ENCODE results near the gene CYB561A3.
A peak's percentile ranks its signal among the peaks of the same experiment; 100 is the strongest.
"Not testable (repeated sequence)": the region's sequence is repeated elsewhere in the genome, so short reads cannot be mapped to it uniquely, and the experiment has no call there.

The CYB561A3 gene, protein sequence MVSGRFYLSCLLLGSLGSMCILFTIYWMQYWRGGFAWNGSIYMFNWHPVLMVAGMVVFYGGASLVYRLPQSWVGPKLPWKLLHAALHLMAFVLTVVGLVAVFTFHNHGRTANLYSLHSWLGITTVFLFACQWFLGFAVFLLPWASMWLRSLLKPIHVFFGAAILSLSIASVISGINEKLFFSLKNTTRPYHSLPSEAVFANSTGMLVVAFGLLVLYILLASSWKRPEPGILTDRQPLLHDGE

DNA sequence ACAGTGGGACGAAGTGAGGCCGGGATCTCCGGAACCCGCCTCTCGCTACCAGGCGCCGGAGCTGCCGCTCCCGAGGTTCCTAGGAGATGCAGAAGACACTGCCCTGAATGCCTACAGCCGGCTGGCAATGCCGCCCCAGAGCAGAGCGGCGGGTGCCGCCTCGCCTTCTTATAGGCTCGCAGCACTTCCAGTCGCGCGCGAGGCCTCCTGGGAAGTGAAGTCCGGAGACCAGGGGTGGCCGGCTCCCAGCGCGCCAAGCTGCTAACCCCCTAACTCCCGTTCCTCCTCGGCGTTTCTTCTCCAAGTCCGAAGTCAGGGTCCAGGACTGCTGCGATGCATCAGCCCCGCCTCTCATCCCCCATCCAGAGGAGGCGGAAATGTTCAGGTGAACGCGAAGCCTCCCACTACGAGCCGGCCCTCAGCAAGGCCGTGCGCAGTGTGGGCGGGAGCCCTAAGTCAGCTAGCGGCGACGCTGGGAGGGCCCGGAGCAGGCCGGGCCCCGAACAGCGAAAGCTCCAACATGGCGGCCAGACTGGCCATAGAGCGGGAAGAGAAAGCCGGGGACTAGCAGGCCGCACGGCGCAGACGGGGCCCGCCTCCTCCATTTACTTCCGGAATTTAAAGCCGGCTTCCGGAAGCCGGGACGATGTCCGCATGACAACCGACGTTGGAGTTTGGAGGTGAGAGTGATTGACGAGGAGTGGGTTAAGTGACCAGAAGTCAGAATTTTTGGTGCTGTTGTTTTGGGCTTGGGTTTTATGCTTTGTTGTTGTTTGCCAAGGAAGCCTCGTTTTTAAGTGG lies at the start of gene CYB561A3, which contains the start of gene TMEM138:
Gene CYB561A3 (minus strand): TSS at position 142 of the 801 bp plus-strand sequence. CDS start 5,169 bp downstream, outside the sequence.
Gene TMEM138 (plus strand): TSS at position 634 of the 801 bp plus-strand sequence. CDS start 2,017 bp downstream, outside the sequence.
- DNase-seq, result peak; percentile 87

DNA sequence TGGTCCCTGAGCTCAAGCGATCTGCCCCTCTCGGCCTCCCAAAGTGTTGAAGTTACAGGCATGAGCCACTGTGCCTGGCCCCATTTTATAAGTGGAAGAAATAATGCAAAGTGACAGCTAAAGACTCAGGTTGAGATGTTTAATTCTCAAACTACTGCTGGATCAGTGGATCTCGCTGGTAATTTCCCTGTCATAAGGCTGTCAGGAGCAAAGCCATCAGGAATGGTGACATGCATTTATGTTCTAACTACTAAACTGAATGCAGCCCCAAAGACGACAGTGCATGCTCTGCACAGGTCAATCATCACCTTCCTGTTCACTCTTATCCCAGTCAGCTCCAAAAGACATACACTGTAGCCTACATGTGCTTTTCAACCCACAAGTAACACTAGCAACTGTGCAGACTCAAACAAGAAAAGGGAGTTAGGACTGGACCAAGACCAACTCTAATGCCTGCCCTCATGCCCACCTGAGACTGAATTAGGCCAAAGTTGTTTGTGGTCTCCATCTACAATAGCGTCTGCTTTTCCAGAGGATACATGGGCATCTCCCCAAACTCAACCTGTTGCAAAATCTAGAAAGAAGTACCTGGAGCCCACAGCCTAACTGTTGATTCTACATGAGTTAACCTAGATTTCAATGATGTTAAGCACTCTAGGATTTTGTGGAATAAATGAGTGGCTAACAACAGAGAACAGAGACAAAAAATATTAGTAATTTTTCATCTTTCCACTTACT lies 45.5 kb upstream of the CYB561A3 start:
- no peak for DNase-seq

DNA sequence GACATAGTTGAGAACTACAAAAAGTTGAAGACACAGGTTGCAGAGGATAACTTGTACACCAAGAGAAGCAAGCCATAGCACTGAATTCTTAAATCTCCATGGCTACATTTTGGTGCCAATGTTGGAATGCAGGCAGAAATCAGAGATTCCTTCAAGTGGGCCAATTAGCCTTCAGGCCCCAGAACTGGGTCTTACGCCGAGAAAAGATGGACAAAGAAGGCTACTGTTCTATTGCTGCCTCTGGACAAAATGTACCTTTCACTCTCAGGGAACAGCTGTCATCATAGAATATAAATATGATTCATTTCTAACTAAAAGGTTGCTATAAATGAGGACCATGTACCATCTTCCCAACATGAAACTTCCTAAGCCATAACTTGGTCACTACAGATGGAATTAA lies 44.4 kb upstream of the CYB561A3 start:
- DNase-seq, result no peak

DNA sequence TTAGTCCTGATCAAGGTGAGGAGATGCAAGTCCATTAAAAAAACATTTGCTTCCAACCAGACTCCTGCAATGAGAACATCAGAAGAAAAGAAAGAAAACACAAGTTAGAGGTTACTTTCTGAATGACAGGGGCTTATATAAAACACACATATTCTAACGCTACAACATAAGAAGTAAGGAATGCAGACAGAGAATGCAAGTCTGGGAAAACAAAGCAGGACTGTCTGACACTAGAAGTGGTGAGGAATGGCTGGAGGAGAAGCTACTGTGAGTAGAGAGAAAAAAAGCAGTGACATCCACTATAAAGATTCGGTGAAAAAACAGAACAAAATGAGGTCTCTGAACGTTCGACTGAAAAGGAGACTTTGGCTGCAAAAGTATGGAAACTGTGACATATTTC lies 43.0 kb upstream of the CYB561A3 start:
- no peak for DNase-seq

DNA sequence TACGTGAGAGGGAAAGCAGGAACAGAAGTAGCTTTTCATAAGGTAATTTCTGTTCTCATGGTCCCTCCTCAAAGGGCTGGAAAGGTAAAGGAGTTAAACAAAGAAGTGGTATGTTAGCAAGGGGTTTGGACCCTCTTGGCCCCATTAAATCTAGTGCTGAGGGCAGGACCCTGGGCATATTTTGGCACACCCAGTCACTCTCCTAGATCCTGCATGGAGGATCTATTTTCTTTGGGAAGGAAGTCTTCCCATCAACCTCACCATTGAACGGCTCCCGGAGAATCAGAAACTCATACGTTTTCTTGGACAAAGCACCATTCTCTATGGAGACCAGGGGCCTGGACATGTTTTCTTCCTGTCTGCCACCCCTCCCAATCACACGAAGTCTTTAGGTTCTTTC lies 42.4 kb upstream of the CYB561A3 start:
- no peak for DNase-seq

DNA sequence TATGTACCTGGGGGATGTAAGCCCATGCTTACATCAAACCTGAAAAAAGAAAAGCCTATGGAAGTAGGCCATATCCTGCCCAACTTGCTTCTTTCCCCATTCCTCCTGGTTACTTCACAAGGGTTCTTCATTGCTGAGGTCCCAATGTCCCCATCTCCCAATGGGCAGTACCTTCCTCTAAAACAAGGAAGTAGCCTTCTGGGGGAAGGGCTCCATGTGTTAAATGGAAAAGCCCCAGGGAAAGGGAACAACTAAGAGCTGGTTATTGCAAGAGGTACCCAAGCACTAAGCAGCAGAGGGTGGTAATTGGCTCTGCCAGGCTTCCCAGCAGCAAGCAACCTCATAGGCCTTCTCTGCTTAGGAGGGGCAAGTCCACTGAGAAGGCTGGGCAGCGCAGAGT lies 42.0 kb upstream of the CYB561A3 start:
- no peak for DNase-seq

DNA sequence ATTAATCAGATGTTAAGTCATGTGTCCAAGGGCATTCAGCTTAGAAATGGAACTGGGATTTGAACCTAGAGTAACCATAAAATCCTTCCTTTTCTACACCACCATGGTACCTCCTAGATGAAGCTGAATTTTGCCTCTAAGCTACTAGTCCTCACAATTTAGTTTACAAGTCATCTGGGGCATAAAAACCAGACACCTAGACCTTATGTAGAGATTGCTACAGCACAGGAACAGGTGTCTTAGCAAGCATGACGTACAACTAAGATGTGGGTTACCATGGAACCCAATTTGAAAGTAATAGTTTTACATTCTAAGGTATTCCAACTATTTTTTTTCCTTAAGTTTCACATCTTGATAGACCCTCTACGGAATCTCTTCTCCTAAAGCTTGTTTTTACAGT lies 39.9 kb upstream of the CYB561A3 start:
- DNase-seq, result no peak

DNA sequence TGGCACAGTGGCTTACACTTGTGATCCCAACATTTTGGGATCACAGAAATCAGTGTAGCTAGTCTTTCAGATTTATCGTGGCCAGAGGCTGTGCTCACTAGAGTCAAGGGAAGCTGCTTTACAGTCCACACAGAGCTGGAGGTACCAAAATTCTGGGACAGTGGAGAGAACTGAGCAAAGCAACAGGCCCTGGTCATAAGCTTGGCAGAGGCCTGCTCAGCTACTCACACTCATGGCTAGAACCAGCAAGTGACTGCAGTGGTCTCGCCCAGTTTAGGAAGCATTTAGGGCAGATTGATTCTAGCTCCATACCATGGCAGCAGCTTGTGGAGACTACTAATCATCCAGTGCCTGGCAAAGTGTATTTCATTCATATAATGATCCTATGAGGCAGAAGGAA lies 39.5 kb upstream of the CYB561A3 start:
- DNase-seq, result no peak

DNA sequence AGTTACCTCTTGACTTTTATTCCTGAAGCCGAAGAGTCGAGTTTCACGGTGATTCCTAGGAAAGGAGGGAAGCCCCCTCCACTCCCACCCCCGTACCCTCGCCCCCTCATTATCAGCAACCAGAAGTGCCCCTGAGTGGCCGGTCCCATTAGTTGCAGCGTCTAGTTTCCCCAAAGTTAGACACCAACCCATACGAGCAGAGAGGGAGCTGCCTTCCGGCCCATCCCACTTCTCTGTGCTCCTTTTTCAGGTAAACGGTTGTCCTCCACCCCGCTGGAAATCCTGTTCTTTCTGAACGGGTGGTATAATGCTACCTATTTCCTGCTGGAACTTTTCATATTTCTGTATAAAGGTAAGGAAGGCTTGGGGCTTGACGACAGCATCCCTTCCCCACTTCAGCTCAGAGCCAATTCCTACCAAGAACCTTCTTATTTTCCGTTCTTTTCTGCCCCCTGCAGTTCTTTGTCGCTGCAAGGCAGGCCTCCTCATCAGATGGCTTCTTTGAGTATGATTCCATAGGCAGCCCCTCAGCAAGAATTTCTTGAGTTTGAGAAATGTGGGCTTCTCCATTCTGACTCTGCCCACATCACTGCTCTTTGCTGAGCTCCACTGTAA lies 31.4 kb upstream of the CYB561A3 start:
- no peak for DNase-seq

DNA sequence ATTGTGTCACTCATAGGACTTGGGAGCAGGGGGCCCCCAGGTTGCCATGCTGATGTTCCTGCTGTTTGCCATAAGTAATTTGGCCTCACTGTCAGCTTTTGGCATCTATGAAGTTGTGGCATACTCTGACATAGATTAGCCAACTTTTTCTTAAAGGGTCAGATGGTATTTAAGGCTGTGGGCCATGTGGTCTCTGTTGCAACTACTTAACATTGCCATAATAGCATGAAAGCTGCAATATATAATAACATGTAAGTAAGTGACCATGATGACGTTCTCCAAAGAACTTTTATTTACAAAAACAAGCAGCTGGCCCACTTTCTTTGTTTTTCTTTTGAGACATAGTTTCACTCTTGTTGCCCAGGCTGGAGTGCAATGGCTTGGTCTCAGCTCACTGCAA lies 28.5 kb upstream of the CYB561A3 start:
- DNase-seq, result no peak

DNA sequence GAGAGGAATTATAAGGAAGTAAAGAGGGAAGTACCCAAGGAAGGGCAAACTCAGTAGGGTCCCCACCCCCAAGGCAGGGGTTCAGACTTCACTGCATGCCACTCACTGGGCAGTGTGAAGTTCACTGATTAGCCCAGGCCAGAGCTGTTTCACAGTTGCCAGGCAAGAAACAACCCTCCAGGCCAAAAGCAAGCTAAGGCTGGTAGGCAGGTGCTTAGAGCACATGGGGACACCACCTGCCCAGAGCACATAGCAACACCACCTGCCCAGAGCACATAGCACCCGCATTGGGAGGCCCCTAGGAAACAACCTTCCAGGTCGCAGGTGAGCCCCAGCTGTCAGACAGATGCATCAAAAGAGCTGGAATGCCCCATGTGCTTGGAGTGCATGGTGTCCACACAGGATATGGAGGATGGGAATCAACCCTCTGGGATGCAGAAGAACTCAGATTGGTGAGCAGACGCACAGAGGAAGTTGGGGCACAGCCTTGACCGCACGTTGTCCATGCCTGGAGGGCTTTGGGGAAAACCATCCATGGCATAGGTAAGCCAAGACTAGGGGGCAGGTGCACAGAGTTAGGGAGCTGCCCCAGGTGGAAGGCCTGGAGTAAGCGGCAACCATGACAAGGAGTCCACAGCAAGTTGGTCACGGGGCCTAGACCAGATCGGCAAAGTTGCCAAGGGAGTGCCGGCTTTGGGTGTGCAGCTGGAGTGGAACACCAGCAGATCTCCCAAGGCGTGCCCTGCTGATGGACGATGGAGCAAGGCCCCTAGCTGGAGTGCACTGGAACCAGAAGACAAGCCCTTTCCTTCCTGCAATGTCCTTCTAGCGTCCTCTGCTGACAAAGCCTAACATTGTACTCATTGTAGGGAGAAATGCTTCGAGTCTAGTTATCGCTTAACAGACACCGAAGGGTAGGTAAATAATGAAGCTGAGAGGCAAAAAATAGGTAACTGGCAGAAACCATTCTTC lies 22.9 kb upstream of the CYB561A3 start:
- DNase-seq, result no peak

DNA sequence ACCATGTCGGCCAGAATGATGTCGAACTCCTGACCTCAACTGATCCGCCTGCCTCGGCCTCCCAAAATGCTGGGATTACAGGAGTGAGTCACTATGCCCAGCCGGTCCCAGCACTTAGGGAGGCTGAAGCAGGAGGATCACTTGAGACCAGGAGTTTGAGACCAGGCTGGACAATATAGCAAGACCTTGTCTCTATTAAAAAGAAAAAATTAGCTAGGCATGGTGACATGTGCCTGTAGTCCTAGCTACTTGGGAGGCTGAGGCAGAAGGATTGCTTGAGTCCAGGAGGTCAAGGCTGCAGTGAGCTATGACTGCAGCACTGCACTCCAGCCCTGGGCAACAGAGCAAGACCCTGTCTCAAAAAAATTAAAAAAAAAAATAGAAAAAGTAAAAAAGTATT lies 22.2 kb upstream of the CYB561A3 start:
- not testable (repeated sequence) for DNase-seq

DNA sequence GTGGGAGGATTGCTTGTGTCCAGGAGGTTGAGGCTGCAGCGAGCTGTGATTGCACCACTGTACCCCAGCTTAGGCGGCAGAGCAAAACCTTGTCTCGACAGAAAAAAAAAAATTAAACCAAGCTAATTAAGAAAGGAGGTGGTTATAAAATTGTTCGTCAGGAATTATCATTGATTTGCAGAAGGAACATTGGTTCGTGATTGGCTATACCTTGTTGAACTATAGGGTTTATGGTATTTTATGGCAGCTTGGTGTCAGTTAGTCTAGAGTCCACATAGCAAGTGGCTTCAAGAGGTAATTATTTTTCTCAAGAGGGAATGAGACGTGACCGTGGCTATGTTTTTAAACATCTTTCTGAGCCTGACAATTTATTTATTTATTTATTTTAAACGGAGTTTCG lies 19.2 kb upstream of the CYB561A3 start:
- no peak for DNase-seq

DNA sequence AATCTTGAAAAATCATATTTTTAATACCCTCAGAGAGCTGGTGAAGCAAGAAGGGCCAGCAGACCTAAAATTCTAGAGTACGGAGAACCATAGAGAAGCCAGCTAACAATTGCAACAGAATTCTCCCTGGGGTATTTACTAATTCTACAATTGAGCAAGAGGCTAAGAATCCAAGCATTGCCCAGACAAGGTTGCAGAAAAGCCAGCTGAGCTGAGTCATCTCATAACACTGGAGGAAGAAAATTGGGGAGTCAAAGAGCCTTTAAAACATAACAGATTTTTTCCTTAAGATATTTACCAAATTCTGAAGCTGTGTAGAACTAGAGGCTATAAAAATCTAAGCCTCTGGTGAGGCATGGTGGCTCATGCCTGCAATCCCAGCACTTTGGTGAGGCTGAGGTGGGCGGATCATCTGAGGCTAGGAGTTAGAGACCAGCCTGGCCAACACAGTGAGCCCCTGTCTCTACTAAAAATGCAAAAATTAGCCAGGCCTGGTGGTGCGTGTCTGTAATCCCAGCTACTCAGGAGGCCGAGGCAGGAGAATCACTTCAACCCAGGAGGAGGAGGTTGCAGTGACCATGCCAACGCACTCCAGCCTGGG lies 17.1 kb upstream of the CYB561A3 start:
- no peak for DNase-seq

DNA sequence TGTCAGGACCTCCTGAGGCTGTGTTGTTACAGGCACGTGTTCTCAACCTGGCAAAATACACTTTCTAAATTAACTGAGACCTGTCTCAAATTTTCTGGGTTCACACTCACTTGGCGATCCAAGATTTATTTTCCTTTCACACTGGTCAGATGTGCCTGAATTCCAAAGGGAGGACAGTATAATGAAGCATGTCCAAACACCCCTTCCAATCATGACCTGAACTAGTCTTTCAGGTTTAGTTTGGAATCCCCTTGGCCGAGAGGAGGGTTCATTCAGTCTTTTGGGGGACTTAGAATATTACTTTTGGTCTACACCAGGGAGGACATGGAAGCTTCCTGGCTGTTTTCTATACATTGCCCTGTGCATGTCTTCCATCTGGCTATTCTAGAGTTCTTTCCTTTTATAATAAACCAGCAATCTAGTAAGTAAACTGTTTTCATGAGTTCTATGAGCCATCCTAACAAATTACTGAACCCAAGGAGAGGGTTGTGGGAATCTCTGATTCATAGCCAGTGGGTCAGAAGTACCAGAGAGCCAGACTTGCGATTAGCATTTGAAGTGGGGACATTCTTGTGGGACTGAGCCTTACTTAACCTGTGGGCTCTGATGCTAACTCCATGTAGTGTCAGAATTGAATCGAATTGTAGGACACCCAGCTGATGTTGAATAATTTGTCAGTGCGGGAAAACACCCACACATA lies 15.9 kb upstream of the CYB561A3 start:
- no peak for DNase-seq

DNA sequence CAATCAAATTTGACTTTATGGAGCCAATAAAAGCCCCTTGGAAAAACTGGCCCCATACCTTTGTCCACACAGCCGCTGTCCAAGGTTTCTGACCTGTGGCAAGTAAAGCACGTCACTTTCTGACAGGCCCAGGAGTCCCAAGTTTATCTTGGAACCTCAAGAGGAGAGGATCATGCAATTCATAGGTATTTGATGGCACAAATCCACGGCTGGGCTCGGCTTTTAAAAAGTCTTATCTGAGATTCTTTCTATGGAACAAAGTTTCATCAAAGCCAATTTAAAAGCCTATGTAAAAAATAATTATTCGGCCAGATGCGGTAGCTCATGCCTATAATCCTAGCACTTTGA lies 14.1 kb upstream of the CYB561A3 start:
- no peak for DNase-seq

DNA sequence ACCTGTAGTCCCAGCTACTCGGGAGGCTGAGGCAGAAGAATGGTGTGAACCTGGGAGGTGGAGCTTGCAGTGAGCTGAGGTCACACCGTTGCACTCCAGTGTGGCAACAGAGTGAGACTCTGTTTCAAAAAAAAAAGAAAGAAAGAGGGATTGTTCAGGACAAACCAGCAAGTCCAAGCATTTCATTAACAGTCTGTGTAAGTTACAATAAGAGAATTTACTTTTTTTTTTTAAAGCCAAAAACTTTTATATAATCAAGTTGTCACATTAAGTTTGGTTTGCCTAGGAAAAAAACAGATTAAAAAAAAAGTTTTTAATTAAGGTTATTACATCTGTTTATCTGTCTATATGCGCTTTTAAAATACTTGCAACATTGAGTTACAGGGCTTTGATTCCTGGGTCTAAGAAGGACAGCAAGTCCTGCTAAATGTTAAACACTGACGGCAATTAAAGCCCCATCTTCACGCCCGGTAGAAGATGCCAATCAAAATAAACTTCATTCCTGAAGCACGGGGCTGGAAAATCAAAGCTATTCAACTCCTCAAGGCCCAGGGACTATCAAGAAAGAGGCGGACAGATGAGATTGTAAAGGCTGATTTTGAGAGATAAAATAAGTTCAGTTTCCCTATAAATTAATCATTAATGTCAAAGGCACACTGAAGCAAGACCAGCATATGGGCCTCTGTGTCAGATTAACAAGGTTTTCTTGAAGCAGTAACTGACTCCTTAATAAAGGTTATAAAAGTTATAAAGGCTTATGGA lies 11.2 kb upstream of the CYB561A3 start:
- DNase-seq, result no peak

DNA sequence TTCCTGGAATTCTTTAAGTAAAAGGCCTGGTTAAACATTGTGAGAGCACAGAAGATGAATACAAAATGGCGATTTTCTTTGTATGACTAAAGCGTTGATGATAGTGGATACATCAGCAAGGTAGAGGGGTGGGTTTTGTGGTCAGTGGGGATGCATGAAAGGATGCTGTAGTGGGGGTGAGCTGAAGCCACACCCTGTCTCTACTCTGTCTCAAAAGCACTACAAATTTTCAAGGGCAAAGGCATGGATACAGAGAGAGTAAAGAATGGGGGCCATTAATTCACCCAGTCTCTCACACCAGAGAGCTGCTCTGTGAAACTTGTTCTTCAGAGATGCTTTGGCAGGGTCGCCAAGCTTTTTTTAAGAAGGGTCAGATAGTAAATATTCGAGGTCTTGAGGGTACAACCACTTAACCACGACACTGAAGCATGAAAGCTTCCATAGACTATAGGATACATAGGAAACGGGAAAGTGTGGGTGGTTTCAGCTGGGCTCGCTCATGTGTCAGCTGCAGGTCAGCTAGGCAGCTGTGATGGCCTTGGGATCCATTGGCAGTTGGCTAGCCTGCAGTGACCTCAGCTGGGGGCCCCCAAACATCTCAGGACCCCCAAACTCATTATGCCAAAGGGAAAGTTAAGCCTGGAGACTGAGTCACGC lies 8.8 kb upstream of the CYB561A3 start:
- DNase-seq, result no peak
